Activated T-cell treated with anti-CD3 and anti-CD28 coated beads, Interleukin-2, amount 50 U/mL, for 1 hour (primary cell): ENCODE results near the gene IL36G.
"Not testable (repeated sequence)": the region's sequence is repeated elsewhere in the genome, so short reads cannot be mapped to it uniquely, and the experiment has no call there.

Experiments
- DNase-seq: peaks from one replicate; pipeline ENCODE4 v3.0.0-alpha.2; 2020

The IL36G gene

GRCh38 chr2:112977559-112978056 is at the start of gene IL36G:
IL36G (plus strand) TSS chr2:112978006; CDS start chr2:112978639, 633 bp downstream.
- DNase-seq: no peak

DNA sequence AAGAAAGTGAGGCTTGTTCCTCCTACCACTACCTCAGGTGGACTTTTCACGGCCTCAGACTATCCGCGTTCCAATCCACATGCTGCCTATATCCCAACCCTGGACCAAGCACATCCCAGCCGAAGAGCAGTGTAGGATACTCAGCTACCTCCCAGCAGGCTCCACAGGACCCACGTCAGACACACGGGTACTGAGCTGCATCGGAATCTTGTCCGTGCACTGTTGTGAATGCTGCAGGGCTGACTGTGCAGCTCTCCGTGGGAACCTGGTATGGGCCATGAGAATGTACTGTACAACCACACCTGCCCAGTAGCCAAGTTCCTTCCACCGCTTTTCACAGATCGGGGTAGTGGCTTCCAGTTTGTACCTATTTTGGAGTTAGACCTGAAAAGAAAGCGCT is 44.5 kb upstream of the IL36G start:
- DNase-seq: no peak

GRCh38 chr2:112934117-112934516 is 43.7 kb upstream of the IL36G start:
- DNase-seq: not testable (repeated sequence)

GRCh38 chr2:112936927-112937232 is 40.9 kb upstream of the IL36G start:
- DNase-seq: no peak

- no peak for DNase-seq
Measured at GRCh38 chr2:112938904-112939303, 38.9 kb upstream of the IL36G start.

DNA sequence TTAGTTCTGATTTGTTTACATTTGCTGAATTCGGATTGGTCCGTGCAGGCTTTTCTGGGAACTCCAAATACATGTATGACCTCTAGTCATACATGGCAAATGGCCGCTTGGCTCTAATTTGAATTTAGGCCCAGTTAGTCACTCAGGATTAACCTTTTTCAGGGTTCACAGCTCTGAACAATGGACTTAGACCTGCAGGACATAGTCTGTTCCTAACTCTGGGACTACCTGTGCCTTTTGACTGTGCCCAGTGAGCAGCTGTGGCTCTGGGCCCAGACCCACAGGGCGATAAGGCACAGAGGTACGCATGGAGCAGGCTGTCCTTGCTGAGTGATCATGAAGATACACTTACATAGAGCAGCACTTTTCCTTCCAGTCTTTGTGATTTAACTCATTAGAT is 38.4 kb upstream of the IL36G start:
- no peak for DNase-seq

DNA sequence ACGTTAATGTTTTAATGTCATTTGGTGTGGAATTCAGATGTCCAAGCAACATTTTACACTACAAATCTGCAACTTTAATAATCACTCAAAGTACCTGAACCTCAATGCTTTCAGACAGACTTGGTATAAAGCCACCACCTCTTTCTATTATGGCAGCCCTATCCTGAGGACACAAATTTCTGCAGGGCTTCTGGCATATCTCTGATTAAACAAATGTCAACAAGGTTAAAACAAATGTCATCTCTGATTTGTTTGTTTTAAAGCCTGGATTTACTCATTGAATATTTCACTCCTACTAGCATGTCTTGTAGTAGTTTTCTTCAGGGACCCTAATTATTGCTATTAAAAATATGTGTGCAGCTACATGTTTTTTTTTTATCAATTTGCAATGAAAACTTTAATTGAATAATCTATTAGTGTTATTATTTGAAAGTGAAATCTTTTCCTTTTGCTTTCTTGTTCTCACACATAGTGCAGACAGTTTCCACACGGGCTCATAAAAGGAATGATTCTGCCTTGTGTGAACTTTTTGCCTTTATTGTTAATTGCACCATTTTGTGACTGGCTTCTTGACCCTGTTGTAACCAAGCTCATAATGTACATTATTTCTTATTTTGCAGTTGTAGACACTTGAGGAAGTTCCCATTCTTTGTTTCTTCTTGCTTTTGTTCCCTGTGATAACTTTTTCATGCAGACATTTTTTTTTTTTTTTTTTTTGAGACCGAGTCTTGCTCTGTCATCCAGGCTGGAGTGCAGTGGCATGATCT is 36.8 kb upstream of the IL36G start:
- DNase-seq: no peak

DNA sequence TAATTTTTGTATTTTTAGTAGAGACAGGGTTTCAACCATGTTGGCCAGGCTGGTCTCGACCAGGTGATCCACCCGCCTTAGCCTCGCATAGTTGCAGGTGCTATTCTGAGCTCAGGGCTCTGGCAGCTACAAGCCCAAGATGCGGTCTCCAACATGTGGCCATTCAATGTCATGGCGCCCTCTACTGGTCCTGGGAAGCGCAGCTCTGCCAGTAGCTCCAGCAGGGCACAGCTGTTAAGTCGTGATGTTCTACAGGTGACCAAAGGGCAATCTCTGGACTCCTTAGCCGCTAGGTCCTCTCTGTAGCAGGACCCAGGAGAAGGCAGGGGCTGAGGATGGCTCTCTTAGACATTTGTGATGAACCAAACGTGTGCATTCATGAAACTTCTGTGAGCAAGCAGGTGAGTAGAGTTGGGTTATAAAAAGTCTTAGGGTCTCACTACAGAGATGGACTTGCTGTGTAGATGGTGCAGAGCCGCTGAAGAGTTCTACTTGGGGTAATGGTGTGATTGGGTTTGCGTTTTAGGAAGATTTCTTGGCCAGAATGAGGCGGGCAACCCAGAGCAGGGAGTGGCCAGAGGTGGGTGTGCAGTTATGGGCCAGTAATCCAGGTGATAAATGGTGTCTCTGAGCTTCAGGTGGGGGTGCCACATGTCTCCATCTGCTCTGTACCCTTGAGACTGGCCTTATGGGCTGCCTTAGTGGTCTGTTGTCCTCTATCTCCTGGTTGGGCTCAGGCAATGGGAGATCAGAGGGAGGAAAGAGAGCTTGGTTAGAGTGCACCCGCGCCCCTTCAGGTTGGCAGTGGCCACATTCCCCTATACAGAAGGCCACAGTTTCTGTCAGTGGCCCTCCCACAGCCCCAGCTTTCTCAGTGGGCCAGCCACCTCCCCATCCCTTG is 35.8 kb upstream of the IL36G start:
- DNase-seq: peak; percentile 43

DNA sequence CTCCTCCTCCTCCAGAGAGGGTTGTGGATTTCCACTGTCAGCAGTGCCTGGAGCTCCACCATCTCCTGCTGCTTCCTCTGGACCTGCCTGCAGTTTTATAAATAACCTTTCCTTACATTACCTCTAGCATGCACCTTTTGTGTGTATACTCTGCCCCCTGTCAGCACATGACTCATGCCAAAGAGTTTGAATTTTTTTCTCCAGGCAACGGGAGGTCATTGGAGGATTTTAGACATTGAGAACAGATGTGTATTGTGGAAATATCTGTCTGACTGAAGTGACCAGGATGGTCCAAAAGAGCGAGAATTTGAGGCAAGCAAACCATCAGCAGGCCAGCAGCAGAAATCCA is 35.2 kb upstream of the IL36G start:
- DNase-seq: no peak

DNA sequence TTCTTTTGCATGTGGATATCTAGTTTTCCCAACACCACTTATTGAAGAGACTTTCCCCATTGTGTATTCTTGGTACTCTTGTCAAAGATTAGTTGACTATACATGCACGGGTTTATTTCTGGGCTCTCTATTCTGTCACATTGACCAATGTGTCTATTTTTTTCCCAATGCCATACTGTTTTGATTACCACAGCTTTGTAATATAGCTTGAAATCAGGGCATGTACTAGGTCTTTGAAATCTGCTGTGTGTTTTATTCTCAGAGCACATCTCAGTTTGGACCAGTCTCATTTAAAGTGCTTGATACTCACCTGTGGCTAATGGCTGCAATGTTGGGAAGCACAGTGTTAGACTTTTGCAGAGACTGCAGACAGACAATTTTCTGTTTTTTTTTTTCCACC is 32.8 kb upstream of the IL36G start:
- no peak for DNase-seq

GRCh38 chr2:112946086-112946485 is 31.7 kb upstream of the IL36G start:
- no peak for DNase-seq

DNA sequence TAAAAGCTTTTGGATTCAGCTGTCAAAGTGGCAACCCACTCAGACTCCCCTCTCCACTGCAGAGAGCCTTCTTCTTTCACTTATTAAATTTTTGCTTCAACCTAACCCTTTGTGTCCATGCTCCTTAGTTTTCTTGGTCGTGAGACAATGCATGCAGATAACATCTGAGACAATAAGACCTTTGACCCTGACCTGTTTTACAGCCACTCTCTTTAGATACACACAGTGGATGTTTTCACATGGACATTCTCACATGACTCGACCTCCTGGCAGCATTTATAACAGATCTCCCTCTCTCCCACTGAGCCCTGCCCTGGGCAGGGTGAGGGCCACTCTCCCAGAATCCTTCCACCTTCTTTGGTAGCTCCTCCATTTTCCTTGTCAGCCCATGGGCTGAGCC is 30.4 kb upstream of the IL36G start:
- no peak for DNase-seq

DNA sequence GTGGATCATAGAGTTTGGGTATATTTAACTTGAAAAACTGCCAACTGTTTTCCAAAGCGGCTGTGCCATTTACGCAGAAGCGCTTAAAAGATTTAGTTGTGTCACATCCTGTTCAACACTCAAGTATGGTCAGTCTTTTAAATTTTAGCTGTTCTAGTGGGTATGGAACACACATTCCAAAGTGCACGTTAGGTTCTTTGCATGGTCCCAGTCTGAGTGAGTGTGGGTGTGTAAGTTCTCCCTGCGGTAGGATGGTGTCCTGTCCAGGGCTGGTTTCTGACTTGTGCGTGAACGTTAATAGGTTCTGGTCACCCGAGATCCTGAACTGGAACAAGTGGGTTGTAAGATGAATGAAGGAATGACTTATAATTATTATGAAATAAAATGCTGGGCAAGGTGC is 28.4 kb upstream of the IL36G start:
- DNase-seq: no peak

- no peak for DNase-seq
Measured at GRCh38 chr2:112954364-112954763, 23.4 kb upstream of the IL36G start.

- DNase-seq: no peak
Measured at GRCh38 chr2:112957511-112957910, 20.3 kb upstream of the IL36G start.

- DNase-seq: peak; percentile 21
Measured at GRCh38 chr2:112958428-112959108, 19.2 kb upstream of the IL36G start.

- DNase-seq: no peak
Measured at GRCh38 chr2:112959109-112959812, 18.5 kb upstream of the IL36G start.

GRCh38 chr2:112960230-112960825 is 17.5 kb upstream of the IL36G start:
- no peak for DNase-seq

- no peak for DNase-seq
Measured at GRCh38 chr2:112962308-112963175, 15.3 kb upstream of the IL36G start.

GRCh38 chr2:112967023-112967422 is 10.8 kb upstream of the IL36G start:
- DNase-seq: no peak

DNA sequence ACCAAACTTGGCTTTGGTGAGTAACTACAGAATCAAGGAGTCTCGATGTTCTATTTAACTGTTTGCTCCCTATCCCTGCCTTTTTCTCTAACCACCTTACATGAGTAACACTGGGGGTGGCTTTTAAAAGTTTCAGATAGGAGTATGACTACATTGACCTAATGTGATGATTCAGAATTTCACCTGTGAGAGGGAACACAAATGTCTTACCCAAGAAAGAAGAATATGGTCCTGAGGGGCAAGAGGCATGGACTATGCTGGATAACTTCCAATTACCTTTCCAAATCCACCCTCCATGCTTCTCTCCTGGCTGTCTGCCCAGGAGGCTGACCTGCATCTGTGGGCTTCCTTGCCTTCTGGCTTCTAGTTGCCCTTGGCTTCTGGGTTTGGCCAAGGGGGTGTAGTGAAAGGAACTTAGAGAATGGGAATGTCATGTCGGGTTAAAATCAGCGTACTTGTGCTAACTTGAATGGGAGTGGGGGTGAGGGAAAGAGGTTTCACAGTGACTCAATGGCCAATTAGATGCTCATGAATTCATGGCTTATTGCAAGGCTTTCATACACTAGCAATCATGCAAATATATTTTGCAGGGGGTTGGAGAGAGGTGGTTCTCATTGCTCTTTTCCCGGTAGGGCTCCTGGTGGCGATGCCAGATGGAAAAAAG is 5.3 kb upstream of the IL36G start:
- DNase-seq: no peak
